GM12874 (cell line): ENCODE measurements around the gene PRRG2.

Experiments used
- CTCF ChIP-seq: IDR thresholded peaks from 2 replicates; pipeline ENCODE4 v1.5.1; 2011; ENCODE audit warnings: low read depth, mild to moderate bottlenecking, control low read depth, low read length, moderate library complexity; ENCODE audit not compliant: insufficient read depth

The PRRG2 gene

GRCh38 chr19:49594157-49594992 lies 13.3 kb downstream of the PRRG2 start:
- TF ChIP-seq CTCF: no peak

- TF ChIP-seq CTCF: no peak
These were observed 14.1 kb downstream of the PRRG2 start for GRCh38 chr19:49594993-49595818.

- no peak for TF ChIP-seq CTCF
These were observed 14.8 kb downstream of the PRRG2 start for GRCh38 chr19:49595819-49596404.

GRCh38 chr19:49596407-49596806 lies 15.3 kb downstream of the PRRG2 start:
- no peak for TF ChIP-seq CTCF

GRCh38 chr19:49596954-49597702 lies 16.0 kb downstream of the PRRG2 start:
- 0 out of 2 replicates have a peak, but pooled peaks have one; percentile 11 for TF ChIP-seq CTCF

- TF ChIP-seq CTCF: no peak
These were observed 16.5 kb downstream of the PRRG2 start for GRCh38 chr19:49597703-49597974.
